K562 (cell line): ENCODE measurements around the gene DCXR. TPM values are rescaled to one million over a fixed set of nuclear protein-coding genes. Genes with fewer than 3 reads are reported as not detected.
A peak's percentile ranks its signal among the peaks of the same experiment; 100 is the strongest.

Experiments used
- ATAC-seq: fragments of 200-7000 bp; cut with Tn5 transposase; 3 replicates; pipeline ENCODE4 v1.9.1; 2020; ENCODE audit warnings: moderate library complexity
- BruUV-seq: library from RNA; stranded (reverse); fragments of 400-500 nt; replicated peaks from 2 replicates; lab custom pipeline; 2021; lab: Mats Ljungman, UMichigan
- CTCF ChIA-PET: fragments of 300-600 bp; formaldehyde crosslinking; extraction: SDS; loops from one replicate; lab custom pipeline; 2021; ENCODE audit warnings: low intra/inter-chr PET ratio; lab: Yijun Ruan, JAX
- POLR2A ChIA-PET: fragments of 300-600, 350-650 bp; sonication (Branson Sonifier 250); formaldehyde crosslinking; extraction: SDS; loops from one replicate; lab custom pipeline; 2021; ENCODE audit warnings: antibody characterized with exemption, inconsistent platforms; lab: Yijun Ruan, JAX
- DNase-seq, 4 experiments: peaks; one replicate each; pipeline versions ENCODE4 v3.0.0 to v3.0.0-alpha.2; 2011 to 2018; ENCODE audit warnings: low spot score in 3 of 4, mixed read lengths in 3 of 4; ENCODE audit errors: extremely low read depth in 1 of 4
- FAIRE-seq: peaks from 2 replicates; lab custom pipeline; 2011; peaks lifted over from hg19 to GRCh38; lab: Jason Lieb, UNC
- H2AFZ ChIP-seq: 2 replicates; pipeline ENCODE4 v1.6.0; 2011; ENCODE audit warnings: low read depth, low read length, control low read depth, inconsistent platforms
- H3K27ac ChIP-seq: fragments of 200-600 bp; 3 replicates; pipeline ENCODE4 v1.8.0; 2011; ENCODE audit warnings: low read depth, mild to moderate bottlenecking, control low read depth, inconsistent platforms, low read length, moderate library complexity, mixed read lengths; ENCODE audit errors: extremely low read depth
- H3K27me3 ChIP-seq, 2 experiments: fragments of 300-600 bp in 1 of 2; 2 replicates in 1 of 2; 3 replicates in 1 of 2; pipeline versions ENCODE4 v1.6.0 to v1.8.0; 2011; ENCODE audit warnings: inconsistent platforms in 2 of 2, low read length in 2 of 2, mild to moderate bottlenecking in 1 of 2, mixed read lengths in 1 of 2, moderate library complexity in 1 of 2; ENCODE audit not compliant: control insufficient read depth in 2 of 2, insufficient read depth in 2 of 2
- H3K36me3 ChIP-seq: fragments of 300-600 bp; 3 replicates; pipeline ENCODE4 v1.8.0; 2011; ENCODE audit warnings: mild to moderate bottlenecking, low read length, inconsistent platforms; ENCODE audit not compliant: control insufficient read depth, insufficient read depth
- H3K4me1 ChIP-seq, 2 experiments: fragments of 200-600 bp in 1 of 2; replicated peaks in 1 of 2; 2 replicates in 1 of 2; 3 replicates in 1 of 2; pipeline versions ENCODE4 v1.5.1 to v1.8.0; 2011; ENCODE audit warnings: inconsistent platforms in 2 of 2, low read length in 2 of 2, mild to moderate bottlenecking in 1 of 2, mixed read lengths in 1 of 2, moderate library complexity in 1 of 2; ENCODE audit not compliant: control insufficient read depth in 2 of 2, insufficient read depth in 2 of 2
- H3K4me2 ChIP-seq: 2 replicates; pipeline ENCODE4 v1.6.1; 2011; ENCODE audit warnings: low read length, control low read depth, inconsistent platforms, mixed read lengths; ENCODE audit not compliant: insufficient read depth
- H3K4me3 ChIP-seq: fragments of 200-600 bp; sonication (generic), shearing (Covaris generic); 2 replicates; pipeline ENCODE4 v1.5.1; 2016; ENCODE audit warnings: control low read depth, inconsistent platforms
- H3K79me2 ChIP-seq: fragments of 200-600 bp; 3 replicates; pipeline ENCODE4 v1.8.0; 2011; ENCODE audit warnings: low read length, inconsistent platforms; ENCODE audit not compliant: control insufficient read depth, insufficient read depth
- H3K9ac ChIP-seq, 2 experiments: 2 replicates each; pipeline versions ENCODE4 v1.6.0 to v1.6.1; 2011; ENCODE audit warnings: low read depth in 2 of 2, low read length in 2 of 2, control low read depth in 1 of 2, inconsistent platforms in 1 of 2, mild to moderate bottlenecking in 1 of 2, mixed read lengths in 1 of 2; ENCODE audit not compliant: insufficient read depth in 1 of 2
- H3K9me1 ChIP-seq: one replicate; pipeline ENCODE4 v1.6.0; 2011; ENCODE audit warnings: inconsistent platforms, mild to moderate bottlenecking, low read length, moderate library complexity; ENCODE audit not compliant: control insufficient read depth, insufficient read depth
- H3K9me3 ChIP-seq: replicated peaks from 2 replicates; pipeline ENCODE4 v1.5.1; 2011; ENCODE audit warnings: low read depth, low read length, inconsistent platforms; ENCODE audit not compliant: control insufficient read depth, insufficient read depth
- H4K20me1 ChIP-seq: replicated peaks from 2 replicates; pipeline ENCODE4 v1.6.1; 2011; ENCODE audit warnings: low read length, inconsistent platforms, mixed read lengths; ENCODE audit not compliant: control insufficient read depth, insufficient read depth
- GABPB2 ChIP-seq: fragments of 250-450 bp; sonication (Bioruptor Pico); conservative IDR thresholded peaks from 2 replicates; pipeline ENCODE4 v1.5.1; 2021; ENCODE audit warnings: mild to moderate bottlenecking
- OTX1 ChIP-seq: fragments of 450-650 bp; formaldehyde crosslinking; IDR thresholded peaks from 2 replicates; pipeline ENCODE4 v1.4.0; 2022; ENCODE audit warnings: mild to moderate bottlenecking
- POLR3G ChIP-seq: IDR thresholded peaks from 2 replicates; pipeline ENCODE4 v1.6.1; 2011; ENCODE audit not compliant: insufficient read length, insufficient replicate concordance; ENCODE audit errors: extremely low read depth
- TOE1 ChIP-seq, 2 experiments: fragments of 450-650 bp in 1 of 2; sonication (generic) in 1 of 2; formaldehyde crosslinking in 1 of 2; IDR thresholded peaks; 2 replicates each; pipeline versions ENCODE4 v1.7.1 to v1.8.0; 2016 to 2022; ENCODE audit warnings: borderline replicate concordance in 2 of 2, mild to moderate bottlenecking in 2 of 2, antibody characterized with exemption in 1 of 2, inconsistent platforms in 1 of 2, low read depth in 1 of 2, missing genetic modification reagents in 1 of 2, moderate library complexity in 1 of 2
- ZNF436 ChIP-seq: fragments of 250-450, 450-650 bp; sonication (Bioruptor Pico); formaldehyde crosslinking; IDR thresholded peaks from 2 replicates; pipeline ENCODE4 v1.7.0; 2020; ENCODE audit warnings: mild to moderate bottlenecking
- WGBS: fragments of 100-300 bp; shearing (Covaris generic); methylation state at CpG from one replicate; pipeline ENCODE4 v1.1.6; 2016; ENCODE audit warnings: low coverage, mixed read lengths; ENCODE audit not compliant: insufficient coverage; ENCODE audit errors: missing lambda C conversion rate; 5-methylcytosine and 5-hydroxymethylcytosine counted together
- in situ Hi-C: fragments of 300-500 bp; cut with MboI; formaldehyde crosslinking; loops from 4 replicates; pipeline ENCODE4 v1.15.0; 2018; ENCODE audit warnings: inconsistent platforms, mixed read lengths
- intact Hi-C: fragments of 100-400 bp; cut with micrococcal nuclease; formaldehyde crosslinking; loops from 2 replicates; pipeline ENCODE4 v1.14.2; 2022
- polyA plus RNA-seq, 8 experiments: library from polyadenylated mRNA; depleted of rRNA in 4 of 8; stranded (reverse) in 5 of 8; unstranded in 3 of 8; fragments of >200 nt; fragmentation: Nextera tagmentation in 2 of 8; fragmentation: Illumina TruSeq in 1 of 8; extraction: Ambion mirVana in 2 of 8; extraction: Trizol in 1 of 8; gene quantifications; 2 replicates each; pipeline versions ENCODE4 v1.2.1 to v1.2.3, GENCODE V29; 2011 to 2014; ENCODE audit warnings: inconsistent platforms in 1 of 8, missing spikeins in 1 of 8
- total RNA-seq, 7 experiments: library from RNA; depleted of rRNA in 6 of 7; stranded (reverse); fragments of >200 nt in 6 of 7; fragmentation: Illumina TruSeq in 2 of 7; extraction: Trizol in 2 of 7; gene quantifications; 2 replicates each; pipeline versions ENCODE4 v1.2.1 to v1.2.3, GENCODE V29; 2011 to 2021; ENCODE audit warnings: low replicate concordance in 1 of 7
- TF ChIP-seq, protein P1 (sequence below): fragments of 150-350 bp; conservative IDR thresholded peaks from 2 replicates; pipeline ENCODE4 v1.6.1; 2014; ENCODE audit warnings: low read length
- TF ChIP-seq, protein P2 (sequence below): sonication (generic); formaldehyde crosslinking; IDR thresholded peaks from 2 replicates; pipeline ENCODE4 v1.8.1; 2023; ENCODE audit warnings: mild to moderate bottlenecking, missing genetic modification reagents
- TF ChIP-seq, protein P3 (sequence below): fragments of 250-450 bp; sonication (Bioruptor Pico); IDR thresholded peaks from 2 replicates; pipeline ENCODE4 v1.5.0; 2020; ENCODE audit warnings: mild to moderate bottlenecking, borderline replicate concordance
- TF ChIP-seq, protein P4 (sequence below): fragments of 450-650 bp; IDR thresholded peaks from 2 replicates; pipeline ENCODE4 v1.7.1; 2018; ENCODE audit warnings: mild to moderate bottlenecking, low read depth; ENCODE audit not compliant: partially characterized antibody

The DCXR gene
- total and polyA plus RNA-seq, 9 of the 15 experiments (the other 6 are each of a cell fraction or from before 2014, with no cell fraction given): 21.3 to 274 (median 156) TPM

DNA sequence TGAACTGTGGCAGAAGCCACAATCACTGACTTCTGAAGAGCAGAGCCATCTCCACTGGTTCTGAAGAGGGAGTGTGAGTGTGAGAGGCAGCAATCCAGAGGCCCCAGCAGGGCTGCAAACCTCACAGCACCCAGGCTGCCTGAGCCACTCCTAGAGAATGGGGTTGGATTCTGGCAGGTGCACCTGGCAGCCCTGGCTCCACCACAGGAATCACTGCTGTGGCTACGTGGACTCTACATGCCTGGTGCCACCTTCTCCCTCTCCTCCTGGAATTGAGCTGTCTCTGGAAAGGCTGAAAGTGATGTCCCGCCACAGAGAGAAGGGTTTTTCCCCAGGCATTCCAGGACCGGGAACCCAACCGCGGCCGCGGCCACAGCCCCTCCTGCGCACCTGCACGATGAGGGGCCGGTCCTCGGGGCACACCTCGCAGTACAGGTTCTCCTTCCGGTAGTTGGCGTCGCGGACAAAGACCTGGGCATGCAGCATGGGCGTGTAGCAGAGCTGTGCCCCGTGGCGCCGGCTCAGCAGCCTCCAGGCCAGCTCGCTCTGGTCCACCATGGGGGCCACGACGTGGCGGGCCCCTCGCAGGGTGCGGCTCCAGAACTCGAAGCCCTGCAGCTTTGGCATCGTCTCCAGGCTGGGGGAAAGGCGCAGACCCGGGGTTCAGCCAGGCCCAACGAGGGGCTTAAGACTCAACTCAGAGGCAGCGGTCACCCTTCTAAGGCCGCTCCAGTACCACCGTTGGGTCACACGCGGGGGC is 27.1 kb upstream of the DCXR start:
- H3K4me1 ChIP-seq: peaks cover 3 to 62% of the 10 kb centered on the region in 2 experiments; a peak in 3 of 5 replicates
- FAIRE-seq: no peak
- H2AFZ ChIP-seq: no peak overlapping the region
- no peaks in the 10 kb centered on the region for H3K27me3 ChIP-seq
- H3K27ac ChIP-seq: peak overlapping the region; percentile 79
- H3K4me2 ChIP-seq: peak overlapping the region; percentile 91
- ATAC-seq: no peak
- no peaks in the 10 kb centered on the region; the same call in 1 of the 2 replicates for H4K20me1 ChIP-seq
- DNase-seq: no peak
- WGBS: 34% methylated on average over 17 of the region's 36 CpGs
- ChIA-PET POLR2A (interaction anchor here (0.6 to 3.9 kb wide), 5 partner anchors 12 to 231 kb away, joined by 3 to 24 read pairs (median 4); partner anchors contain the start of gene FASN), CTCF (no interaction called here)
- H3K9me3 ChIP-seq: no peaks in the 10 kb centered on the region
- peaks cover 28% of the 10 kb centered on the region for H3K79me2 ChIP-seq
- in situ Hi-C loops: no loop called here
- H3K4me3 ChIP-seq: peak overlapping the region; percentile 99
- H3K36me3 ChIP-seq: peaks cover 48% of the 10 kb centered on the region; the same call in 2 of the 3 replicates
- intact Hi-C loops: no loop called here
- TSS peak; percentile 61 for BruUV-seq
- H3K9me1 ChIP-seq: no peaks in the 10 kb centered on the region
- H3K9ac ChIP-seq: peak overlapping the region; percentile 98 to 100
- TF ChIP-seq, protein P1, sequence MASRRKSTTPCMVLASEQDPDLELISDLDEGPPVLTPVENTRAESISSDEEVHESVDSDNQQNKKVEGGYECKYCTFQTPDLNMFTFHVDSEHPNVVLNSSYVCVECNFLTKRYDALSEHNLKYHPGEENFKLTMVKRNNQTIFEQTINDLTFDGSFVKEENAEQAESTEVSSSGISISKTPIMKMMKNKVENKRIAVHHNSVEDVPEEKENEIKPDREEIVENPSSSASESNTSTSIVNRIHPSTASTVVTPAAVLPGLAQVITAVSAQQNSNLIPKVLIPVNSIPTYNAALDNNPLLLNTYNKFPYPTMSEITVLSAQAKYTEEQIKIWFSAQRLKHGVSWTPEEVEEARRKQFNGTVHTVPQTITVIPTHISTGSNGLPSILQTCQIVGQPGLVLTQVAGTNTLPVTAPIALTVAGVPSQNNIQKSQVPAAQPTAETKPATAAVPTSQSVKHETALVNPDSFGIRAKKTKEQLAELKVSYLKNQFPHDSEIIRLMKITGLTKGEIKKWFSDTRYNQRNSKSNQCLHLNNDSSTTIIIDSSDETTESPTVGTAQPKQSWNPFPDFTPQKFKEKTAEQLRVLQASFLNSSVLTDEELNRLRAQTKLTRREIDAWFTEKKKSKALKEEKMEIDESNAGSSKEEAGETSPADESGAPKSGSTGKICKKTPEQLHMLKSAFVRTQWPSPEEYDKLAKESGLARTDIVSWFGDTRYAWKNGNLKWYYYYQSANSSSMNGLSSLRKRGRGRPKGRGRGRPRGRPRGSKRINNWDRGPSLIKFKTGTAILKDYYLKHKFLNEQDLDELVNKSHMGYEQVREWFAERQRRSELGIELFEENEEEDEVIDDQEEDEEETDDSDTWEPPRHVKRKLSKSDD: no peak
- TF ChIP-seq, protein P2, sequence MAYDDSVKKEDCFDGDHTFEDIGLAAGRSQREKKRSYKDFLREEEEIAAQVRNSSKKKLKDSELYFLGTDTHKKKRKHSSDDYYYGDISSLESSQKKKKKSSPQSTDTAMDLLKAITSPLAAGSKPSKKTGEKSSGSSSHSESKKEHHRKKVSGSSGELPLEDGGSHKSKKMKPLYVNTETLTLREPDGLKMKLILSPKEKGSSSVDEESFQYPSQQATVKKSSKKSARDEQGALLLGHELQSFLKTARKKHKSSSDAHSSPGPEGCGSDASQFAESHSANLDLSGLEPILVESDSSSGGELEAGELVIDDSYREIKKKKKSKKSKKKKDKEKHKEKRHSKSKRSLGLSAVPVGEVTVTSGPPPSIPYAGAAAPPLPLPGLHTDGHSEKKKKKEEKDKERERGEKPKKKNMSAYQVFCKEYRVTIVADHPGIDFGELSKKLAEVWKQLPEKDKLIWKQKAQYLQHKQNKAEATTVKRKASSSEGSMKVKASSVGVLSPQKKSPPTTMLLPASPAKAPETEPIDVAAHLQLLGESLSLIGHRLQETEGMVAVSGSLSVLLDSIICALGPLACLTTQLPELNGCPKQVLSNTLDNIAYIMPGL (CRISPR knock-in tag): 0 out of 2 replicates have a peak, but pooled peaks have one; percentile 5
- TF ChIP-seq, protein P3, sequence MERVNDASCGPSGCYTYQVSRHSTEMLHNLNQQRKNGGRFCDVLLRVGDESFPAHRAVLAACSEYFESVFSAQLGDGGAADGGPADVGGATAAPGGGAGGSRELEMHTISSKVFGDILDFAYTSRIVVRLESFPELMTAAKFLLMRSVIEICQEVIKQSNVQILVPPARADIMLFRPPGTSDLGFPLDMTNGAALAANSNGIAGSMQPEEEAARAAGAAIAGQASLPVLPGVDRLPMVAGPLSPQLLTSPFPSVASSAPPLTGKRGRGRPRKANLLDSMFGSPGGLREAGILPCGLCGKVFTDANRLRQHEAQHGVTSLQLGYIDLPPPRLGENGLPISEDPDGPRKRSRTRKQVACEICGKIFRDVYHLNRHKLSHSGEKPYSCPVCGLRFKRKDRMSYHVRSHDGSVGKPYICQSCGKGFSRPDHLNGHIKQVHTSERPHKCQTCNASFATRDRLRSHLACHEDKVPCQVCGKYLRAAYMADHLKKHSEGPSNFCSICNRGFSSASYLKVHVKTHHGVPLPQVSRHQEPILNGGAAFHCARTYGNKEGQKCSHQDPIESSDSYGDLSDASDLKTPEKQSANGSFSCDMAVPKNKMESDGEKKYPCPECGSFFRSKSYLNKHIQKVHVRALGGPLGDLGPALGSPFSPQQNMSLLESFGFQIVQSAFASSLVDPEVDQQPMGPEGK (CRISPR knock-in tag): no peak
- no peak for TF ChIP-seq OTX1 (CRISPR knock-in tag)
- TF ChIP-seq GABPB2 (CRISPR knock-in tag): no peak
- TF ChIP-seq ZNF436: no peak
- no peak for TF ChIP-seq TOE1 (IDR thresholded peaks at IDR 0.05; ENCODE audit: borderline replicate concordance)
- no peak for TF ChIP-seq TOE1 (CRISPR knock-in tag; IDR thresholded peaks at IDR 0.05; ENCODE audit: borderline replicate concordance, low read depth)
- TF ChIP-seq, protein P4, sequence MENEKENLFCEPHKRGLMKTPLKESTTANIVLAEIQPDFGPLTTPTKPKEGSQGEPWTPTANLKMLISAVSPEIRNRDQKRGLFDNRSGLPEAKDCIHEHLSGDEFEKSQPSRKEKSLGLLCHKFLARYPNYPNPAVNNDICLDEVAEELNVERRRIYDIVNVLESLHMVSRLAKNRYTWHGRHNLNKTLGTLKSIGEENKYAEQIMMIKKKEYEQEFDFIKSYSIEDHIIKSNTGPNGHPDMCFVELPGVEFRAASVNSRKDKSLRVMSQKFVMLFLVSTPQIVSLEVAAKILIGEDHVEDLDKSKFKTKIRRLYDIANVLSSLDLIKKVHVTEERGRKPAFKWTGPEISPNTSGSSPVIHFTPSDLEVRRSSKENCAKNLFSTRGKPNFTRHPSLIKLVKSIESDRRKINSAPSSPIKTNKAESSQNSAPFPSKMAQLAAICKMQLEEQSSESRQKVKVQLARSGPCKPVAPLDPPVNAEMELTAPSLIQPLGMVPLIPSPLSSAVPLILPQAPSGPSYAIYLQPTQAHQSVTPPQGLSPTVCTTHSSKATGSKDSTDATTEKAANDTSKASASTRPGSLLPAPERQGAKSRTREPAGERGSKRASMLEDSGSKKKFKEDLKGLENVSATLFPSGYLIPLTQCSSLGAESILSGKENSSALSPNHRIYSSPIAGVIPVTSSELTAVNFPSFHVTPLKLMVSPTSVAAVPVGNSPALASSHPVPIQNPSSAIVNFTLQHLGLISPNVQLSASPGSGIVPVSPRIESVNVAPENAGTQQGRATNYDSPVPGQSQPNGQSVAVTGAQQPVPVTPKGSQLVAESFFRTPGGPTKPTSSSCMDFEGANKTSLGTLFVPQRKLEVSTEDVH: no peak
- no peak for TF ChIP-seq POLR3G
